H9 (cell line): ENCODE data around the gene TENM4. TPM values are rescaled to one million over a fixed set of nuclear protein-coding genes. Genes with fewer than 3 reads are reported as not detected.

Source experiments
- DNase-seq: peaks from one replicate; pipeline ENCODE4 v3.0.0-alpha.2; 2017
- H2AFZ ChIP-seq: one replicate; pipeline ENCODE4 v1.6.1; 2013; ENCODE audit warnings: mild to moderate bottlenecking, low read length, control low read depth, moderate library complexity
- H2AK5ac ChIP-seq: 2 replicates; pipeline ENCODE4 v1.6.1; 2013; ENCODE audit warnings: low read length, control low read depth, mixed read lengths; ENCODE audit not compliant: insufficient read length
- H2BK120ac ChIP-seq: one replicate; pipeline ENCODE4 v1.6.1; 2013; ENCODE audit warnings: low read depth, mild to moderate bottlenecking, low read length, control low read depth, inconsistent platforms; ENCODE audit not compliant: poor library complexity, severe bottlenecking
- H2BK12ac ChIP-seq: 2 replicates; pipeline ENCODE4 v1.6.1; 2013; ENCODE audit warnings: low read length, control low read depth, mixed read lengths, low read depth; ENCODE audit not compliant: insufficient read length
- H2BK15ac ChIP-seq: 2 replicates; pipeline ENCODE4 v1.6.1; 2013; ENCODE audit warnings: low read depth, low read length, control low read depth
- H2BK20ac ChIP-seq: one replicate; pipeline ENCODE4 v1.6.1; 2013; ENCODE audit warnings: low read depth, mild to moderate bottlenecking, low read length, control low read depth, inconsistent platforms; ENCODE audit not compliant: poor library complexity, severe bottlenecking
- H2BK5ac ChIP-seq: 2 replicates; pipeline ENCODE4 v1.6.1; 2013; ENCODE audit warnings: low read length, control low read depth, mixed read lengths; ENCODE audit not compliant: insufficient read length
- H3K14ac ChIP-seq: 2 replicates; pipeline ENCODE4 v1.6.1; 2013; ENCODE audit warnings: low read length, control low read depth; ENCODE audit not compliant: insufficient read depth
- H3K18ac ChIP-seq: 2 replicates; pipeline ENCODE4 v1.6.1; 2013; ENCODE audit warnings: low read depth, mild to moderate bottlenecking, mixed read lengths, low read length, control low read depth; ENCODE audit not compliant: insufficient read length
- H3K23ac ChIP-seq: 2 replicates; pipeline ENCODE4 v1.6.1; 2013; ENCODE audit warnings: low read length, control low read depth, mixed read lengths, low read depth; ENCODE audit not compliant: insufficient read length
- H3K23me2 ChIP-seq: 2 replicates; pipeline ENCODE4 v1.6.1; 2013; ENCODE audit warnings: low read depth, mild to moderate bottlenecking, mixed read lengths, low read length, control low read depth; ENCODE audit not compliant: insufficient read length, poor library complexity, severe bottlenecking
- H3K27ac ChIP-seq: 2 replicates; pipeline ENCODE4 v1.5.1; 2013; ENCODE audit warnings: low read length, control low read depth, mixed read lengths, low read depth; ENCODE audit not compliant: insufficient read length
- H3K27me3 ChIP-seq: 2 replicates; pipeline ENCODE4 v1.6.1; 2013; ENCODE audit warnings: low read length, control low read depth, inconsistent platforms; ENCODE audit not compliant: insufficient read depth
- H3K4ac ChIP-seq: 2 replicates; pipeline ENCODE4 v1.6.1; 2013; ENCODE audit warnings: low read depth, mild to moderate bottlenecking, control low read depth, inconsistent platforms, low read length, moderate library complexity
- H3K4me1 ChIP-seq: 2 replicates; pipeline ENCODE4 v1.6.1; 2013; ENCODE audit warnings: low read length, control low read depth, inconsistent platforms; ENCODE audit not compliant: insufficient read depth
- H3K4me2 ChIP-seq: 2 replicates; pipeline ENCODE4 v1.6.1; 2013; ENCODE audit warnings: low read length, control low read depth, mixed read lengths; ENCODE audit not compliant: insufficient read length, insufficient read depth
- H3K56ac ChIP-seq: 2 replicates; pipeline ENCODE4 v1.6.1; 2013; ENCODE audit warnings: low read depth, mild to moderate bottlenecking, mixed read lengths, low read length, control low read depth; ENCODE audit not compliant: insufficient read length
- H3K79me1 ChIP-seq: 2 replicates; pipeline ENCODE4 v1.6.1; 2013; ENCODE audit warnings: low read depth, mild to moderate bottlenecking, moderate library complexity, low read length, control low read depth, inconsistent platforms; ENCODE audit not compliant: insufficient read depth, poor library complexity, severe bottlenecking
- H3K79me2 ChIP-seq: 2 replicates; pipeline ENCODE4 v1.6.1; 2013; ENCODE audit warnings: low read length, control low read depth, inconsistent platforms; ENCODE audit not compliant: insufficient read depth
- H3K9ac ChIP-seq: 2 replicates; pipeline ENCODE4 v1.6.1; 2013; ENCODE audit warnings: low read length, control low read depth, mixed read lengths; ENCODE audit not compliant: insufficient read length; ENCODE audit errors: extremely low read depth
- H3K9me3 ChIP-seq: one replicate; pipeline ENCODE4 v1.6.1; 2013; ENCODE audit warnings: low read depth, low read length, inconsistent platforms; ENCODE audit not compliant: control insufficient read depth
- H3T11ph ChIP-seq: one replicate; pipeline ENCODE4 v1.6.1; 2013; ENCODE audit warnings: mild to moderate bottlenecking, low read length, control low read depth, inconsistent platforms
- H4K20me1 ChIP-seq: one replicate; pipeline ENCODE4 v1.6.1; 2013; ENCODE audit not compliant: control insufficient read depth, insufficient read length, insufficient read depth
- H4K5ac ChIP-seq: 2 replicates; pipeline ENCODE4 v1.6.1; 2013; ENCODE audit warnings: low read depth, mild to moderate bottlenecking, mixed read lengths, low read length, control low read depth; ENCODE audit not compliant: insufficient read length
- H4K8ac ChIP-seq: replicated peaks from 2 replicates; pipeline ENCODE4 v1.6.1; 2013; ENCODE audit warnings: low read length, control low read depth, mixed read lengths, low read depth; ENCODE audit not compliant: insufficient read length
- H4K91ac ChIP-seq: 2 replicates; pipeline ENCODE4 v1.6.1; 2013; ENCODE audit warnings: low read depth, mild to moderate bottlenecking, moderate library complexity, mixed read lengths, low read length, control low read depth; ENCODE audit not compliant: insufficient read length
- H3K27ac Mint-ChIP-seq, 3 experiments: 2 replicates in 2 of 3; 3 replicates in 1 of 3; pipeline ENCODE4 v1.8.0; 2020 to 2021; ENCODE audit warnings: mixed read lengths in 3 of 3, mild to moderate bottlenecking in 1 of 3, moderate library complexity in 1 of 3
- H3K27me3 Mint-ChIP-seq: 2 replicates; pipeline ENCODE4 v1.8.0; 2021; ENCODE audit warnings: low read depth, mild to moderate bottlenecking, moderate library complexity, mixed read lengths
- H3K36me3 Mint-ChIP-seq, 3 experiments: 2 replicates in 2 of 3; 3 replicates in 1 of 3; pipeline ENCODE4 v1.8.0; 2020 to 2021; ENCODE audit warnings: low read depth in 3 of 3, mixed read lengths in 3 of 3; ENCODE audit not compliant: insufficient read depth in 1 of 3
- H3K4me1 Mint-ChIP-seq, 2 experiments: 2 replicates each; pipeline ENCODE4 v1.8.0; 2020; ENCODE audit warnings: mixed read lengths in 2 of 2
- H3K4me3 Mint-ChIP-seq, 2 experiments: 2 replicates in 1 of 2; 3 replicates in 1 of 2; pipeline ENCODE4 v1.8.0; 2020 to 2021; ENCODE audit warnings: mild to moderate bottlenecking in 2 of 2, mixed read lengths in 2 of 2, moderate library complexity in 1 of 2
- H3K9me3 Mint-ChIP-seq, 2 experiments: 2 replicates in 1 of 2; 3 replicates in 1 of 2; pipeline ENCODE4 v1.8.0; 2020; ENCODE audit warnings: mild to moderate bottlenecking in 2 of 2, mixed read lengths in 2 of 2, moderate library complexity in 1 of 2
- CTCF ChIP-seq: fragments of 200-600 bp; sonication (generic); conservative IDR thresholded peaks from 3 replicates; pipeline ENCODE4 v1.8.0; 2021; ENCODE audit warnings: antibody characterized with exemption, mild to moderate bottlenecking
- WGBS: extraction: QIAGEN DNeasy Blood & Tissue Kit; methylation state at CpG from one replicate; pipeline ENCODE4 v1.1.7; 2013; ENCODE audit warnings: missing lambda C conversion rate, low lambda C conversion rate, mixed read lengths; ENCODE audit not compliant: insufficient read length; ENCODE audit errors: extremely low coverage; 5-methylcytosine and 5-hydroxymethylcytosine counted together
- total RNA-seq: library from RNA; stranded (reverse); gene quantifications from 2 replicates; pipeline ENCODE4 v1.2.1, GENCODE V29; 2021

TENM4 gene
- total RNA-seq, 1 experiment from 2014 or later = 4.6 TPM

- no peak overlapping the region for H4K91ac ChIP-seq
- no peak overlapping the region for H2BK20ac ChIP-seq
- H3K56ac ChIP-seq = no peak overlapping the region
- H3K9ac ChIP-seq = no peak overlapping the region
- no peaks in the 10 kb centered on the region for H3K9me3 ChIP-seq
- no peak overlapping the region for H3K4me2 ChIP-seq
- no peak for DNase-seq
- H2BK120ac ChIP-seq = no peak overlapping the region
- H3K18ac ChIP-seq = no peak overlapping the region
- no peaks in the 10 kb centered on the region; the same call in 1 of the 2 replicates for H3K4me1 ChIP-seq
- no peak overlapping the region for H3K23ac ChIP-seq
- Mint-ChIP-seq H3K36me3 (no peaks in the 10 kb centered on the region), H3K4me1 (peaks cover 5 to 8% of the 10 kb centered on the region in 2 experiments), H3K9me3 (peaks cover 4 to 6% of the 10 kb centered on the region in 2 experiments; a peak in 2 of 5 replicates), H3K4me3 (no peak overlapping the region), H3K27me3 (peaks cover 11% of the 10 kb centered on the region), H3K27ac (peak overlapping the region in 1 of 3 experiments; percentile 80; a peak in 1 of 7 replicates)
- H3K79me1 ChIP-seq = no peaks in the 10 kb centered on the region
- H3K14ac ChIP-seq = no peak overlapping the region; the same call in 1 of the 2 replicates
- H3K79me2 ChIP-seq = no peaks in the 10 kb centered on the region
- H3K4ac ChIP-seq = no peak overlapping the region
- H2AFZ ChIP-seq = no peak overlapping the region
- no peak overlapping the region for H2BK5ac ChIP-seq
- no peak for TF ChIP-seq CTCF
- no peaks in the 10 kb centered on the region for H4K20me1 ChIP-seq
- no peak overlapping the region for H3T11ph ChIP-seq
- no peak overlapping the region for H2BK12ac ChIP-seq
- no CpG with 5 or more reads among the region's 7 CpGs for WGBS
- H3K23me2 ChIP-seq = no peaks in the 10 kb centered on the region
- H3K27ac ChIP-seq = no peak overlapping the region
- no peaks in the 10 kb centered on the region for H3K27me3 ChIP-seq
- no peak overlapping the region for H2AK5ac ChIP-seq
- no peak overlapping the region for H2BK15ac ChIP-seq
- H4K5ac ChIP-seq = no peak overlapping the region
- H4K8ac ChIP-seq = no peak overlapping the region
Measured at GRCh38 chr11:78605296-78605695, 835.5 kb downstream of the TENM4 start.
